IPS-20b (cell line): Measurements from ENCODE around the gene CENATAC.
"Not testable (repeated sequence)": the region's sequence is repeated elsewhere in the genome, so short reads cannot be mapped to it uniquely, and the experiment has no call there.

Experiments
- H3K27ac ChIP-seq: one replicate; pipeline ENCODE4 v1.5.1; 2013; ENCODE audit warnings: low read length
- H3K27me3 ChIP-seq: 2 replicates; pipeline ENCODE4 v1.6.1; 2013; ENCODE audit warnings: mild to moderate bottlenecking, low read length, inconsistent platforms; ENCODE audit not compliant: insufficient read depth
- H3K36me3 ChIP-seq: 2 replicates; pipeline ENCODE4 v1.6.1; 2013; ENCODE audit warnings: low read depth, mild to moderate bottlenecking, inconsistent platforms, low read length, moderate library complexity; ENCODE audit not compliant: insufficient read depth
- H3K4me1 ChIP-seq: 2 replicates; pipeline ENCODE4 v1.6.1; 2013; ENCODE audit warnings: mild to moderate bottlenecking, control low read depth, inconsistent platforms, low read length, moderate library complexity; ENCODE audit not compliant: insufficient read depth
- H3K4me3 ChIP-seq: 2 replicates; pipeline ENCODE4 v1.5.1; 2013; ENCODE audit warnings: mild to moderate bottlenecking, low read length, inconsistent platforms
- H3K9ac ChIP-seq: 2 replicates; pipeline ENCODE4 v1.6.1; 2013; ENCODE audit warnings: low read depth, mild to moderate bottlenecking, inconsistent platforms, low read length, moderate library complexity
- H3K9me3 ChIP-seq: 2 replicates; pipeline ENCODE4 v1.6.1; 2013; ENCODE audit warnings: mild to moderate bottlenecking, low read depth, low read length, inconsistent platforms; ENCODE audit not compliant: insufficient read depth

Gene CENATAC

DNA sequence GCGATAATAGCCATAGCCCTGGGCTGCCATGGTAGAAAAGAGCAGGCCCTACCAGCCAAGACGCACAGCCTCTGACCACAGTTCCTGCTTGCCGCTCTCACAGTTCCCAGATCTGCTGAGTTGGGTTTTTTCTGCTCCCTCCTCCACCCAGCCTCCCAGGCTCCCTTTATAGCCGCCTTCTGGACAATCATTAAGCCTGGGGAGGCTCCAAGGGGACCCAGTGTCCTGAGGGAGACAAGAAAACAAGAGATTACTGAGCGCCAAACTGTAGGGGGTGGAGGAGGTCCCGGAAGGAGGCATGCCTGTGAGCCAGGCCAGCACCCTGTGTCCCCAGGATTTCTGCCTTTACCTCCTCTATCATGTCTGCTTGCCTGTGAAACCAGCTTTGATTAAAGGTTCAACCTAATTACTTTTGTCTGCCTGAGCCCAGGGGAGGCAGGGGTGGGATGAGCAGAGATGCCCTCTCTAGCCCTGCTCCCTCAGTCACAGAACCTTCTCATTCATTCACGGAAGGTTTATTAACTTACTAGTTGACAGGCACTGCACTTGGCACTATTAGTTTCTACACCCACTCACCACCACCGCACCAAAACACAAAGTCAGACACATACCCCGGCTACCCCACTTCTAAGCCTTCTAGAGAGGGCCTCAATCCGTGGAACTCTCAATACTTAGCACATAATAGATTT lies 31.5 kb downstream of the CENATAC start:
- no peaks in the 10 kb centered on the region for H3K27me3 ChIP-seq
- no peak overlapping the region for H3K27ac ChIP-seq
- H3K9me3 ChIP-seq: no peaks in the 10 kb centered on the region
- peak overlapping the region; percentile 97 for H3K4me3 ChIP-seq
- H3K36me3 ChIP-seq: peaks cover 45% of the 10 kb centered on the region
- peak overlapping the region; percentile 98 for H3K9ac ChIP-seq
- H3K4me1 ChIP-seq: peaks cover 10% of the 10 kb centered on the region

DNA sequence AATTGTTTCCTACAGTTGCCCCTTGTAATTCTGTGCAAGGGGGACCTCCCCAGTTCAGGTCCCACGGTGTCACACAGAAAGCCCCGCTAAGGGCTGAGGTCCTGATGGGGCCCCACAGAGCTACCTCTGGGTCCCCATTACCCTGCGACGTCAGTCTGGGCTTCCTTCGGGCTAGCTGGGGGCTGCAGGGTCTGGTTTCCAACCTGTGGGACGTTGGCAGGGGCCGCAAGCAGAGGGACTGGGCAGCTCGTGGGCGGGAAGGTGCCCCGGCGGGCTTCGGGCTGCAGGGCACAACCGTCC lies 32.0 kb downstream of the CENATAC start:
- peak overlapping the region; percentile 97 for H3K4me3 ChIP-seq
- H3K27me3 ChIP-seq: no peaks in the 10 kb centered on the region
- peaks cover 10% of the 10 kb centered on the region for H3K4me1 ChIP-seq
- H3K9ac ChIP-seq: peak overlapping the region; percentile 98
- peak overlapping the region; percentile 72 for H3K27ac ChIP-seq
- peaks cover 40% of the 10 kb centered on the region for H3K36me3 ChIP-seq
- no peaks in the 10 kb centered on the region for H3K9me3 ChIP-seq

DNA sequence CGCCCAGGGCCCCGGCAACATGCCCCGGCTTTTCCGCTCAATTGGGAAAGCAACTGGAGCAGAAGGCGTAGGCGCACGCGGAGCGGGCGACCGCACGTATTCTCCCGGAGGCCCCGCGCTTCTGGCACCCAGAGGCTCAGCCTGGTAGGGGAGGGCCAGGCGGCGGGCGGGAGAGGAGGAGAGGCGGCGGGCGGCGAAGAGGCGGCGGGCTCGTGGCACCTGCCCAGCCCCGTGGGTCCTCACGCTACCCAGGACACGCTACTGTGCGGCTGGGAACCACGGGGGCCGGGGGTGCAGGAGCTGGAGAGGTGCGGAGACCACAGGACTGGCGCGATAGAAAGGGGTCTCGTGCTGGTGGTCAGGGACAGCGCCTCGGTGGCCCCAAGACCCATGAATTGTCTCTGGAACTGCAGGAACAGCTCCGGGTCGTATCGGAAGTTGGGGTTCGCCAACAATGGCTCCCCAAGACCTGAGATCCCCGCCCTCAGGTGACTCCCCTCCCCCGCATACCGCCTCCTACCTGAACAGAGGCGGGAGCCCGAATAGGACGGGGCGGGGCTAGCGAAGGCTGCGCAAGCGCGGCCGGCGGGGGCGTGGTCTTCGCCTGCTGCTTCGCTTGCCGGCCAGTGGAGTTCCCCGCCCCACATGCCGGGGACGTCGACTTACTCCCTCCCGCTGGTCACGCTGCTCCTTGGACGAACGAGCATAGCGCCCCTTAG lies 32.5 kb downstream of the CENATAC start, which contains the start of gene SLC37A4:
Gene SLC37A4 (minus strand): TSS at position 549 of the 719 bp plus-strand sequence.
- Histone ChIP-seq H3K36me3 (peaks cover 35% of the 10 kb centered on the region), H3K9ac (peak within 1 kb of the TSS; percentile 98), H3K9me3 (no peaks in the 10 kb centered on the region), H3K27ac (peak within 1 kb of the TSS; percentile 72), H3K27me3 (no peaks in the 10 kb centered on the region), H3K4me3 (peak within 1 kb of the TSS; percentile 97), H3K4me1 (peaks cover 10% of the 10 kb centered on the region)

DNA sequence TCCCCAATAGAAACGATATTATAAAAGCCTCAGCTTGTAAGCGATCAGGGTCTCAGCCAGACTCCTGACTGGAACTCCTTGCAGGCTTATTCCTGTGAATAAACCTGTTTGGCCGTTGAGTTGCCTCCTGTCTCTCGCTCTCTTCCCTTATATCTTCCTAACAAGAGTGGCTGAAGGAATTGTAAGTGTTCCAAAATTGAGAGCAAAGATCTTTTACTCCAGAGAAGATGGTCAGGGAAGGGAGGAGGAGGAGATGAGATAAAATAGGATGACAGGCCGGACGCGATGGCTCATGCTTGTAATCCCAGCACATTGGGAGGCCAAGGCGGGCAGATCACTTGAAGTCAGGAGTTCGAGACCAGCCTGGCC lies 34.0 kb downstream of the CENATAC start:
- no peak overlapping the region for H3K27ac ChIP-seq

DNA sequence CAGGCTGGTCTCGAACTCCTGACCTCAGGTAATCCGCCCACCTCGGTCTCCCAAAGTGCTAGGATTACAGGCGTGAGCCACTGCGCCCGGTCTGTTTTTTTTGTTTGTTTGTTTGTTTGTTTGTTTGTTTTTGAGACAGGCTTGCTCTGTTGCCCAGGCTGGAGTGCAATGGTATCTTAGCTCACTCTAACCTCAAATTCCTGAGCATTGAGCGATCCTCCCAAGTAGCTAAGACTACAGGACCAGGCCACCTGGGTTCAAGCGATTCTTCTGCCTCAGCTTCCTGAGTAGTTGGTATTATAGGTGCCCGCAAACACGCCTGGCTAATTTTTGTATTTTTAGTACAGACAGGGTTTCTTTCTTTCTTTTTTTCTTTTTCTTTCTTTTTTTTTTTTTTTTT lies 35.5 kb downstream of the CENATAC start:
- H3K4me1 ChIP-seq: peaks cover 10% of the 10 kb centered on the region
- not testable (repeated sequence) for H3K9ac ChIP-seq, H3K27ac ChIP-seq, H3K27me3 ChIP-seq, H3K4me3 ChIP-seq, H3K9me3 ChIP-seq, H3K36me3 ChIP-seq

More for the DNA sequence above, 34.0 kb downstream of the CENATAC start:
- H3K9me3 ChIP-seq: no peaks in the 10 kb centered on the region
- H3K27me3 ChIP-seq: no peaks in the 10 kb centered on the region
- H3K9ac ChIP-seq: no peak overlapping the region
- H3K36me3 ChIP-seq: peaks cover 22% of the 10 kb centered on the region
- peaks cover 10% of the 10 kb centered on the region for H3K4me1 ChIP-seq
- no peak overlapping the region for H3K4me3 ChIP-seq

DNA sequence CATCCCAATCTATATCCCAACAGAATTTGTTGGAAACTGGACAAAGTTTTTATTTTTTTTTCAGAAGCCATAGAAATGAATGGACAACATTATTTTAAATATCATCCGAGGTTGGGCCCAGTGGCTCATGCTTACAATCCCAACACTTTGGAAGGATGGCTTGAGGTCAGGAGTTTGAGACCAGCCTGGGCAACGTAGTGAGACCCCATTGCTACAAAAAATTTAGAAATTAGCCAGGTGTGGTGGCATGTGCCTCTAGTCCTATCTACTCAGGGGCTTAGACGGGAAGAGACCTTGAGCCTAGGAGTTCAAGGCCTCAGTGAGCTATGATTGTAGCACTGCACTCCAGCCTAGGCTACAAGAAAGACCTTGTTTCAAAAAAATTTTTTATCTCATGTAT lies 36.9 kb downstream of the CENATAC start:
- Histone ChIP-seq H3K4me3 (no peak overlapping the region), H3K9ac (no peak overlapping the region), H3K36me3 (no peaks in the 10 kb centered on the region), H3K9me3 (no peaks in the 10 kb centered on the region), H3K4me1 (peaks cover under 1% of the 10 kb centered on the region), H3K27me3 (no peaks in the 10 kb centered on the region), H3K27ac (no peak overlapping the region)

DNA sequence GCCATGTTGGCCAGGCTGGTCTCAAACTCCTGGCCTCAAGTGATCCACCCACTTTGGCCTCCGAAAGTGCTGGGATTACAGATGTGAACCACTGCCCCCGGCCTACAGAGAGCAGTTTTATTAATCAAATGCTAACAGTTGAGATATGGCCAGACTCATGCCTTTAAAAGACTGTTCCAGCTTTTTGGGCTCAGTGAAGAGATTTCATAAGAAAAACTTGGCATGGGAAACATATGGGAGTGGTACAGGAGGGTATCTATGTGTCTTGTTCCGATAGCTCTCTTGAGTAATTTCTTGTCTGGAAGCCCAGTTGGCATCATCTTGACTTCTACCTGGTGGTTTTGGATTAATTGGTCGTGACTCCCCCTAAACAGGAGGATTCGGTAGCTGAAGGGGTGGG lies 40.9 kb downstream of the CENATAC start:
- H3K9me3 ChIP-seq: no peaks in the 10 kb centered on the region
- H3K4me3 ChIP-seq: no peak overlapping the region
- no peaks in the 10 kb centered on the region; the same call in 1 of the 2 replicates for H3K4me1 ChIP-seq

DNA sequence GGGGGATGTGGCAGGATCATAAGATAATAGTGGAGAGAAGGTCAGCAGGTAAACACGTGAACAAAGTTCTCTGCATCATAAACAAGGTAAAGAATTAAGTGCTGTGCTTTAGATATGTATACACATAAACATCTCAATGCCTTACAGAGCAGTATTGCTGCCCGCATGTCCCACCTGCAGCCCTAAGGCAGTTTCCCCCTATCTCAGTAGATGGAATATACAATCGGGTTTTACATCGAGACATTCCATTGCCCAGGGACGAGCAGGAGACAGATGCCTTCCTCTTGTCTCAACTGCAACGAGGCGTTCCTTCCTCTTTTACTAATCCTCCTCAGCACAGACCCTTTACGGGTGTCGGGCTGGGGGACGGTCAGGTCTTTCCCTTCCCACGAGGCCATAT lies 41.5 kb downstream of the CENATAC start:
- H3K27ac ChIP-seq, H3K4me1 ChIP-seq, H3K4me3 ChIP-seq, H3K27me3 ChIP-seq, H3K36me3 ChIP-seq, H3K9me3 ChIP-seq, H3K9ac ChIP-seq: not testable (repeated sequence)

More for the DNA sequence above, 40.9 kb downstream of the CENATAC start:
- Histone ChIP-seq H3K27ac (no peak overlapping the region), H3K36me3 (no peaks in the 10 kb centered on the region), H3K27me3 (no peaks in the 10 kb centered on the region), H3K9ac (no peak overlapping the region)

DNA sequence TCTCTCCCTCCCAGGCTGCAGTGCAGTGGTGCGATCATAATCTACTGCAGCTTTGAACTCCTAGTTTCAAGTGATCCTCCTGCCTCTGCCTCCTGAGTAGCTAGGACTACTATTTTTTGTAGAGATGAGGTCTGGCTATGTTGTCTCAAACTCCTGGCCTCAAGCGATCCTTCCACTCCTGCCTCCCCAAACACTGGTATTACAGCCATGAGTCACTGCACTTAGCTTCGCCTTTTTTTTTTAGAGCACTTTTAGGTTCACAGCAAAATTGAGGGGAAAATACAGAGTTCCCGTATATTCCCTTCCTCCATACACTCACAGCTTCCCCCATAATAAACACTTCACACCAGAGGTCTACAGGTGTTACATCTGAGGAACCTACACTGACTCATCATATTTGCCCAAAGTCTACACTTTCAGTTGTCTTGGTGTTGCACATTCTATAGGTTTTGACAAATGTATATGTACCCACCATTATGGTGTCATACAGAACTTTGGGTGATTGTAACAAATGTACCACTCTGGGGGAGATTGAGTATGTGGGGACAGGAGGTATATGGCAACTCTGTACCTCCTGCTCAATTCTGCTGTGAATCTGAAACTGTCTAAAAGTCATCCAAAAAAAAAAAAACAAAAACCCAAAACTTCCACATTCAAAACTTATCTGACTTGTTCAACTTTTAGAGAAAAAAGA lies 44.0 kb downstream of the CENATAC start:
- Histone ChIP-seq H3K9ac (no peak overlapping the region), H3K4me3 (no peak overlapping the region), H3K27ac (no peak overlapping the region), H3K4me1 (no peaks in the 10 kb centered on the region; the same call in 1 of the 2 replicates), H3K27me3 (no peaks in the 10 kb centered on the region), H3K36me3 (peaks cover 27% of the 10 kb centered on the region), H3K9me3 (no peaks in the 10 kb centered on the region)

DNA sequence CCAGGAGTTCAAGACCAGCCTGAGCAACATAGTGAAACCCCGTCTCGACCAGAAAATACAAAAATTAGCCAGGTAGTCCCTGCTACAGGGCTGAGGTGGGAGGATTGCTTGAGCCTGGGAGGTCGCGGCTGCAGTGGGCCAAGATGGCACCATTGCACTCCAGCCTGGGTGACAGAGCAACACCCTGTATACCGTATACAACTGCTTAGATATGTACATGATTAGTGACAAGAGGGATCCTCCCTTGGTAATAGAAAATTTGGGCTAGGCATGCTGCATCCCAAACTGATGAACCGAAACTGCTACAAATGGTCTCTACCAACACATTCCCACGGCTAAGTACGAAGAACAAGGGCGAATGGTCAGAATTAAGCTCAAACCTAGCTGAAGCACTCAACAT lies 45.0 kb downstream of the CENATAC start:
- H3K4me3 ChIP-seq: no peak overlapping the region
- no peaks in the 10 kb centered on the region; the same call in 1 of the 2 replicates for H3K4me1 ChIP-seq
- no peak overlapping the region for H3K27ac ChIP-seq
- no peaks in the 10 kb centered on the region for H3K27me3 ChIP-seq
- H3K36me3 ChIP-seq: peaks cover 36% of the 10 kb centered on the region
- no peak overlapping the region for H3K9ac ChIP-seq
- no peaks in the 10 kb centered on the region for H3K9me3 ChIP-seq

DNA sequence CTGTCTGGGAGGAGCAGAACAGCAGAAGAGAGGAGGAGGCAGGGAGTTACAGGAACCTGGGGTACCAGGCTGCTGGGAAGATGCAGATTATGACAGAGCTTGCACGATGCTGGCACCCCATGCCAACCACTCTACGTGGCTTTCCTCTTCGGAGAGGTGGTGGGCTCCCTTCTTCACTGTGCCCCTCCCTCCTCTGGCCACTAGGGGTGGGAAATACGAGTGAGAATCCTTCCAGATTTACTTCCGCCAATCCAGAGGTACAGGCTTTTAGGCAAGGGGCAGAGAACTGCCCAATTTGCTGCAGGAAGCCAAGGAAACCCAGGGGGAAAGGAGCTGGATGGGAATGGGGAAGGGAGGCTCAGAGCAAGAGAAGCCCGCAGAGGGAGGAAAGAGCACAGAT lies 46.8 kb downstream of the CENATAC start:
- Histone ChIP-seq H3K4me1 (no peaks in the 10 kb centered on the region), H3K9ac (no peak overlapping the region), H3K27me3 (no peaks in the 10 kb centered on the region), H3K4me3 (no peak overlapping the region), H3K9me3 (no peaks in the 10 kb centered on the region), H3K27ac (no peak overlapping the region), H3K36me3 (peaks cover 54% of the 10 kb centered on the region)

DNA sequence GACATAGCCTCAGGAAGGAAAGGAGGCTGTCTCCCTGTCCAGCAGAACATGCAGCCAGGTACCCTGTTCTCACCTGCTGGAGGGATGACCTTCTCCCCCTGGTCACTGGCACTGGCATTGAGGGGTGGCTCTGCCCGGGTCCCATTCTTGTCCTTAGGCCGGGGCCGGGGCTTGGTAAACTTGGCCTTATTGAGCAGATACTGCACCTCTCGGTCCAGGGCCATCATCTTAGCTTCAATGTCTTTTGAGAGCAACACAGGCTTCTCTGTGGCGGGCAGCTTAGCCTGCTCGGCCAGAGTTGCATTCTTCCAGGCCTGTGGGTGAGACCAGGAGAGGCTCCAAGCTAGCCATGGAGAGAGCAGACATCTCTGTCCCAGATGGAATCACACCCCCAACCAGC lies 48.6 kb downstream of the CENATAC start:
- H3K4me3 ChIP-seq: no peak overlapping the region
- no peaks in the 10 kb centered on the region for H3K4me1 ChIP-seq
- H3K27me3 ChIP-seq: no peaks in the 10 kb centered on the region
- peaks cover 72% of the 10 kb centered on the region for H3K36me3 ChIP-seq
- no peak overlapping the region for H3K9ac ChIP-seq
- H3K9me3 ChIP-seq: no peaks in the 10 kb centered on the region
- H3K27ac ChIP-seq: no peak overlapping the region
